GM12878 (cell line): ENCODE measurements around the gene BMAL2. TPM values are rescaled to one million over a fixed set of nuclear protein-coding genes. Genes with fewer than 3 reads are reported as not detected.
A peak's percentile ranks its signal among the peaks of the same experiment; 100 is the strongest.

ENCODE experiments used
- ATAC-seq: fragments of 200-7000 bp; cut with Tn5 transposase; 3 replicates; pipeline ENCODE4 v1.9.1; 2020; ENCODE audit warnings: mild to moderate bottlenecking, moderate library complexity
- BruUV-seq: library from RNA; stranded (reverse); fragments of 400-500 nt; replicated peaks from 2 replicates; lab custom pipeline; 2021; lab: Mats Ljungman, UMichigan
- CTCF ChIA-PET: fragments of 300-600 bp; sonication (Branson Sonifier 250); formaldehyde crosslinking; extraction: SDS; loops from one replicate; lab custom pipeline; 2021; ENCODE audit warnings: inconsistent platforms; lab: Yijun Ruan, JAX
- POLR2A ChIA-PET: fragments of 350-600 bp; formaldehyde crosslinking; extraction: SDS; loops from one replicate; lab custom pipeline; 2021; ENCODE audit warnings: inconsistent platforms; lab: Charles Lee
- RAD21 ChIA-PET: fragments of 300-600 bp; sonication (Branson Sonifier 250); formaldehyde crosslinking; loops from one replicate; lab custom pipeline; 2023; ENCODE audit warnings: antibody characterized with exemption; ENCODE audit not compliant: unreplicated experiment; lab: Charles Lee
- SMC1A ChIA-PET: fragments of 300-600 bp; sonication (Branson Sonifier 250); formaldehyde crosslinking; loops from one replicate; lab custom pipeline; 2023; ENCODE audit not compliant: unreplicated experiment, uncharacterized antibody; lab: Charles Lee
- DNase-seq: peaks from one replicate; pipeline ENCODE4 v3.0.0-alpha.2; 2011; ENCODE audit warnings: low read depth, low spot score
- FAIRE-seq: peaks from 3 replicates; lab custom pipeline; 2011; peaks lifted over from hg19 to GRCh38; lab: Jason Lieb, UNC
- H2AFZ ChIP-seq: 2 replicates; pipeline ENCODE4 v1.6.0; 2011; ENCODE audit warnings: low read depth, low read length, control low read depth; ENCODE audit not compliant: control insufficient read depth
- H3K27ac ChIP-seq: 2 replicates; pipeline ENCODE4 v1.5.1; 2011; ENCODE audit warnings: control low read depth; ENCODE audit not compliant: control insufficient read depth, insufficient read depth
- H3K27me3 ChIP-seq, 2 experiments: replicated peaks in 1 of 2; 2 replicates each; pipeline versions ENCODE4 v1.6.0 to v1.6.1; 2011; ENCODE audit warnings: low read length in 1 of 2; ENCODE audit not compliant: control insufficient read depth in 2 of 2, insufficient read depth in 2 of 2
- H3K36me3 ChIP-seq, 2 experiments: 2 replicates each; pipeline ENCODE4 v1.5.1; 2011; ENCODE audit warnings: low read length in 1 of 2; ENCODE audit not compliant: control insufficient read depth in 2 of 2, insufficient read depth in 2 of 2
- H3K4me1 ChIP-seq: 2 replicates; pipeline ENCODE4 v1.6.1; 2011; ENCODE audit warnings: mild to moderate bottlenecking, low read length, moderate library complexity, mixed read lengths; ENCODE audit not compliant: control insufficient read depth, insufficient read depth
- H3K4me2 ChIP-seq: 2 replicates; pipeline ENCODE4 v1.6.0; 2011; ENCODE audit warnings: control low read depth; ENCODE audit not compliant: control insufficient read depth, insufficient read depth
- H3K4me3 ChIP-seq: fragments of 200-600 bp; sonication (generic); 2 replicates; pipeline ENCODE4 v1.5.1; 2016
- H3K79me2 ChIP-seq: 2 replicates; pipeline ENCODE4 v1.6.0; 2011; ENCODE audit warnings: low read length; ENCODE audit not compliant: control insufficient read depth, insufficient read depth
- H3K9ac ChIP-seq: 2 replicates; pipeline ENCODE4 v1.8.0; 2011; ENCODE audit warnings: low read length, control low read depth, mixed read lengths; ENCODE audit not compliant: control insufficient read depth, insufficient read depth
- H3K9me3 ChIP-seq: replicated peaks from 3 replicates; pipeline ENCODE4 v1.5.1; 2011; ENCODE audit warnings: mild to moderate bottlenecking, low read length; ENCODE audit not compliant: control insufficient read depth, insufficient read depth
- H4K20me1 ChIP-seq: 2 replicates; pipeline ENCODE4 v1.6.0; 2011; ENCODE audit not compliant: control insufficient read depth, insufficient read depth
- BHLHE40 ChIP-seq, 2 experiments: fragments of 450-650 bp in 1 of 2; IDR thresholded peaks; 2 replicates each; pipeline ENCODE4 v1.6.1; 2011 to 2017; ENCODE audit warnings: low read depth in 2 of 2, borderline replicate concordance in 1 of 2, improper control_type of control experiment in 1 of 2, low read length in 1 of 2, mild to moderate bottlenecking in 1 of 2
- BMI1 ChIP-seq: fragments of 450-650 bp; IDR thresholded peaks from 2 replicates; pipeline ENCODE4 v1.6.1; 2016; ENCODE audit warnings: mild to moderate bottlenecking, moderate library complexity, borderline replicate concordance
- CEBPZ ChIP-seq: fragments of 150-350 bp; IDR thresholded peaks from 2 replicates; pipeline ENCODE4 v1.6.1; 2016; ENCODE audit warnings: low read depth, low read length
- HSF1 ChIP-seq: fragments of 150-350 bp; IDR thresholded peaks from 2 replicates; pipeline ENCODE4 v1.6.1; 2014; ENCODE audit warnings: mild to moderate bottlenecking, low read depth, low read length
- IKZF2 ChIP-seq, 2 experiments: fragments of 450-650 bp; IDR thresholded peaks; 2 replicates each; pipeline ENCODE4 v1.6.1; 2017; ENCODE audit warnings: mild to moderate bottlenecking in 2 of 2, moderate library complexity in 2 of 2
- MEF2B ChIP-seq: fragments of 450-650 bp; IDR thresholded peaks from 2 replicates; pipeline ENCODE4 v1.6.1; 2018; ENCODE audit warnings: mild to moderate bottlenecking, moderate library complexity; ENCODE audit not compliant: partially characterized antibody, poor library complexity, severe bottlenecking
- NFIC ChIP-seq: IDR thresholded peaks from 2 replicates; pipeline ENCODE4 v1.6.1; 2012; ENCODE audit warnings: low read depth, mild to moderate bottlenecking, inconsistent platforms, low read length, moderate library complexity
- RAD21 ChIP-seq: IDR thresholded peaks from 2 replicates; pipeline ENCODE4 v1.6.1; 2011; ENCODE audit warnings: mild to moderate bottlenecking, low read depth, low read length, moderate library complexity; ENCODE audit not compliant: insufficient read depth
- SMC3 ChIP-seq: IDR thresholded peaks from 2 replicates; pipeline ENCODE4 v1.6.1; 2011; ENCODE audit warnings: low read length, improper control_type of control experiment, borderline replicate concordance
- SUPT20H ChIP-seq: IDR thresholded peaks from 2 replicates; pipeline ENCODE4 v1.6.1; 2011; ENCODE audit warnings: low read depth, mild to moderate bottlenecking, low read length, moderate library complexity, borderline replicate concordance; ENCODE audit not compliant: control insufficient read depth
- WGBS: methylation state at CpG from one replicate; pipeline ENCODE4 v1.1.6; 2016; ENCODE audit warnings: low lambda C conversion rate; ENCODE audit not compliant: insufficient replicate concordance, insufficient coverage; ENCODE audit errors: missing lambda C conversion rate; 5-methylcytosine and 5-hydroxymethylcytosine counted together
- in situ Hi-C: fragments of 300-500 bp; cut with MboI; formaldehyde crosslinking; loops from 9 replicates; pipeline ENCODE4 v1.14.3; 2018; ENCODE audit warnings: mixed read lengths
- intact Hi-C: fragments of 100-400 bp; cut with micrococcal nuclease; formaldehyde crosslinking; loops from one replicate; pipeline ENCODE4 v1.14.2; 2022; ENCODE audit not compliant: unreplicated experiment
- polyA plus RNA-seq, 11 experiments: library from polyadenylated mRNA; depleted of rRNA in 4 of 11; unstranded in 6 of 11; stranded (reverse) in 5 of 11; fragments of >200 nt; fragmentation: Nextera tagmentation in 4 of 11; fragmentation: Illumina TruSeq in 1 of 11; extraction: Ambion mirVana in 4 of 11; extraction: Trizol in 1 of 11; gene quantifications; 1 replicate in 1 of 11; 2 replicates in 10 of 11; pipeline versions ENCODE4 v1.2.1 to v1.2.3, GENCODE V29; 2011 to 2016; ENCODE audit warnings: inconsistent platforms in 2 of 11, missing spikeins in 2 of 11, low read depth in 1 of 11
- total RNA-seq, 4 experiments: library from RNA; depleted of rRNA in 3 of 4; stranded (reverse); fragments of >200 nt in 3 of 4; fragmentation: Illumina TruSeq in 1 of 4; extraction: Trizol in 1 of 4; gene quantifications; 2 replicates each; pipeline versions ENCODE4 v1.2.1 to v1.2.3, GENCODE V29; 2013 to 2021

Gene BMAL2
- total and polyA plus RNA-seq, 10 of the 15 experiments (the other 5 are each of a cell fraction or from before 2014, with no cell fraction given): 7.9 to 53.6 (median 35.5) TPM

- Histone ChIP-seq H3K9me3 (no peaks in the 10 kb centered on the region), H3K36me3 (peaks cover 2 to 25% of the 10 kb centered on the region in 2 experiments), H3K9ac (no peak overlapping the region)
- TF ChIP-seq IKZF2 (IDR thresholded peaks at IDR 0.05) (peak in 1 of 2 experiments; percentile 37; a peak in 1 of 4 replicates), RAD21 (no peak)
- TF ChIP-seq, all 136 proteins: peak for 1
- Histone ChIP-seq H3K27me3 (no peaks in the 10 kb centered on the region), H2AFZ (no peak overlapping the region), H3K79me2 (no peaks in the 10 kb centered on the region; the same call in none of the 2 replicates), H3K27ac (peak overlapping the region; percentile 80), H3K4me2 (no peak overlapping the region), H3K4me1 (peaks cover 33% of the 10 kb centered on the region), H3K4me3 (no peak overlapping the region), H4K20me1 (no peaks in the 10 kb centered on the region)
- CTCF ChIA-PET: interaction anchor here (1.0 to 8.6 kb wide), 6 partner anchors 14 to 292 kb away, joined by 3 to 294 read pairs (median 6); partner anchors contain the start of genes MED21, STK38L and TM7SF3
- DNase-seq (no peak), ATAC-seq (peak; percentile 66), FAIRE-seq (peak; percentile 18)
- SMC1A ChIA-PET: interaction anchor here (1.0 to 12.2 kb wide), 10 partner anchors 13 to 376 kb away, joined by 3 to 269 read pairs (median 6); partner anchors contain the start of genes BMAL2, MED21 and STK38L
- 69% methylated on average over 1 of the region's 1 CpG for WGBS
- TSS peak; percentile 11 for BruUV-seq
- POLR2A ChIA-PET: interaction anchor here (0.6 to 1.2 kb wide), 2 partner anchors 9 to 287 kb away, joined by 3 to 10 read pairs; no protein-coding TSS in a partner anchor
- intact Hi-C loops: loop anchor here (5.0 kb wide), 2 partner anchors 88 to 103 kb away; no protein-coding TSS in a partner anchor
- RAD21 ChIA-PET: interaction anchor here (1.0 to 11.3 kb wide), 4 partner anchors 10 to 102 kb away, joined by 3 to 282 read pairs (median 38); partner anchors contain the start of gene STK38L
- in situ Hi-C loops: no loop called here
Observed at GRCh38 chr12:27309995-27310315, 22.7 kb upstream of the BMAL2 start.

GRCh38 chr12:27316947-27317346 lies 15.7 kb upstream of the BMAL2 start:
- Histone ChIP-seq H3K9me3 (no peaks in the 10 kb centered on the region), H3K4me1 (no peaks in the 10 kb centered on the region), H3K79me2 (no peaks in the 10 kb centered on the region), H3K27ac (no peak overlapping the region), H4K20me1 (no peaks in the 10 kb centered on the region), H3K9ac (no peak overlapping the region), H3K4me2 (no peak overlapping the region), H3K36me3 (peaks cover 8 to 23% of the 10 kb centered on the region in 2 experiments), H2AFZ (no peak overlapping the region), H3K4me3 (no peak overlapping the region), H3K27me3 (no peaks in the 10 kb centered on the region)
- DNase-seq: no peak
- no peak for FAIRE-seq
- intact Hi-C loops: no loop called here
- ChIA-PET CTCF (interaction anchor here (2.4 to 3.8 kb wide), 2 partner anchors 11 to 68 kb away, joined by 6 to 27 read pairs; no protein-coding TSS in a partner anchor), RAD21 (interaction anchor here (2.3 kb wide), 1 partner anchor 10 kb away, joined by 8 read pairs; no protein-coding TSS in a partner anchor), POLR2A (interaction anchor here (1.0 to 1.1 kb wide), 2 partner anchors 8 to 67 kb away, joined by 3 to 4 read pairs; no protein-coding TSS in a partner anchor), SMC1A (interaction anchor here (1.2 to 4.7 kb wide), 6 partner anchors 9 to 301 kb away, joined by 3 to 30 read pairs (median 6); no protein-coding TSS in a partner anchor)
- BruUV-seq: no TSS peak
- WGBS: 94% methylated on average over 1 of the region's 1 CpG
- in situ Hi-C loops: no loop called here
- no peak for ATAC-seq
- TF ChIP-seq BHLHE40 (IDR thresholded peaks at IDR 0.05; ENCODE audit: borderline replicate concordance in 1 of 2, low read depth in 2 of 2, low read length in 1 of 2) (no peak), NFIC (no peak), HSF1 (no peak), BMI1 (no peak), SMC3 (no peak), SUPT20H (no peak), CEBPZ (no peak), MEF2B (no peak)
